Measurements from ENCODE around the gene BST2.

The BST2 gene, protein sequence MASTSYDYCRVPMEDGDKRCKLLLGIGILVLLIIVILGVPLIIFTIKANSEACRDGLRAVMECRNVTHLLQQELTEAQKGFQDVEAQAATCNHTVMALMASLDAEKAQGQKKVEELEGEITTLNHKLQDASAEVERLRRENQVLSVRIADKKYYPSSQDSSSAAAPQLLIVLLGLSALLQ

DNA sequence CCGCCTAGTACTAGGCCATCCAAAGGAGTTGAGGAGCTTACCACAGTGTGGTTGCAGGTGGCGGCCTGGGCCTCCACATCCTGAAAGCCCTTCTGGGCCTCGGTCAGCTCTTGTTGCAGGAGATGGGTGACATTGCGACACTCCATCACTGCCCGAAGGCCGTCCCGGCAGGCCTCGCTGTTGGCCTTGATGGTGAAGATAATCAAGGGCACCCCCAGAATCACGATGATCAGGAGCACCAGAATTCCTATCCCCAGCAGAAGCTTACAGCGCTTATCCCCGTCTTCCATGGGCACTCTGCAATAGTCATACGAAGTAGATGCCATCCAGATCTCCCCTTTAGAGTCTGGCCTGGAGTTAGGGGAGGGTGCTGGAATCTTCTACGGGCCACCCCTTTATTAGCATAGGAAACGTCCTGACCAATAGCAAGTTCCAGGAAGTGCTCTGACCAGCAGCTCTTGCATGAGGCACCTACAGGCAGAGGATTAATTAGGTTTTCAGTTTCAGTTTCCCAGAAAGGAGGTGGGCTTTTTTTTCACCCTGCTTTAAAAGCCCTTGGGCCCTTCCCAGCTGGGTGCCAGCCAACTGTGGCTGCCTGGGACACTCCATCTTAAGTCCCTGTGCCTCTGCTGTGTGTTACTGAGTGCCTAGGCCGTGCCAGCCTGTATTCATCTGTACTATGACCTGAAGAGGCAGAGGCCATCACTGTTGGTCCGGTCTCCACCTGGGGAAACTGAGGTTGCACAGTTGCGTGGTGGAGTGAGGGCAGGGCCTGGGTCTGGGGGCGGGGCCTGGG lies at the start of gene BST2:
Gene BST2 (minus strand): TSS at position 381 of the 796 bp plus-strand sequence. CDS start 55 bp downstream, at position 326.
- DNase-seq (ENCODE audit: low spot score) = peak; percentile 62

DNA sequence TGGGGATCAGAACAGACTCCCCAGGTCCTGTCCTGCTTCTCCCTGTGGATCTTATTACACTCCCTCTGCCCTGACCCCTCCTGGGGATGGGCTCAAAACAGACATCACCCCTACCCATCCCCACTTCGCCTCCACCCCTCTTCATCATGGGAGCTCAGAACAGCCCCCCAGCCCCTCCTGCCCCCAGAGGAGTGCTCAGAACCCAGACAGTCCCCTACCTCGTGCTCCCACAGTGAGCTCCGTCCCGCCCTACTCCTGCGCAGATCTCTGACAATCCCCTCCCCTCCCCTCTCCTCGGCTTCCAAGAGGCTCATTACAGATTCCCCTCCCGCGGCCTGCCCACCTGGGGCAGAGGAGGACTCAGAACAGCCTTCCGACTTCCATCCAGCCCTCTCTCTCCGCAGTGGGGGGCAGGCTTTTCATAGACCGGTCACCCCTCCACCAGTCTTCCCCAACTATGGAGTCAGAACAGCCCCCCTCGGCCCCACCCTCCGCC lies 49.2 kb upstream of the BST2 start:
- DNase-seq (ENCODE audit: low spot score) = no peak

DNA sequence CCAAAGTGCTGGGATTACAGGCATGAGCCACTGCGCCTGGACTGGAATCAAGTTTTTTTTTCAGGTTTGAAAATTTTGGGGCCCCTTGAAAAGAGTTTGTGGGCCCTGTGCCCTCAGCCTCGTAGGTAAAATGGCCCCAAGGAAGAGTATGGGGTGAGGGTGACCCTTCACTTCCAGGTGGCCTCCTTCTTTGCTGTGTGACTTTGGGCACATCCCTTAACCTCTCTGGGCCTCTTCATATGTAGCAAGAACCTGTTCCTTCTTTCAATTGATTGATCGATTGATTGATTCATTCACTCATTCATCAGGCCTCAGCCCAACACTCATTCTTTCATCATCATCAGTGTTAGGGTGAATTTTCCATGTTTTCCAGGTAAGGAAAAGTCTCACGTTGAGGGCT lies 46.4 kb upstream of the BST2 start:
- DNase-seq (ENCODE audit: low spot score) = no peak

DNA sequence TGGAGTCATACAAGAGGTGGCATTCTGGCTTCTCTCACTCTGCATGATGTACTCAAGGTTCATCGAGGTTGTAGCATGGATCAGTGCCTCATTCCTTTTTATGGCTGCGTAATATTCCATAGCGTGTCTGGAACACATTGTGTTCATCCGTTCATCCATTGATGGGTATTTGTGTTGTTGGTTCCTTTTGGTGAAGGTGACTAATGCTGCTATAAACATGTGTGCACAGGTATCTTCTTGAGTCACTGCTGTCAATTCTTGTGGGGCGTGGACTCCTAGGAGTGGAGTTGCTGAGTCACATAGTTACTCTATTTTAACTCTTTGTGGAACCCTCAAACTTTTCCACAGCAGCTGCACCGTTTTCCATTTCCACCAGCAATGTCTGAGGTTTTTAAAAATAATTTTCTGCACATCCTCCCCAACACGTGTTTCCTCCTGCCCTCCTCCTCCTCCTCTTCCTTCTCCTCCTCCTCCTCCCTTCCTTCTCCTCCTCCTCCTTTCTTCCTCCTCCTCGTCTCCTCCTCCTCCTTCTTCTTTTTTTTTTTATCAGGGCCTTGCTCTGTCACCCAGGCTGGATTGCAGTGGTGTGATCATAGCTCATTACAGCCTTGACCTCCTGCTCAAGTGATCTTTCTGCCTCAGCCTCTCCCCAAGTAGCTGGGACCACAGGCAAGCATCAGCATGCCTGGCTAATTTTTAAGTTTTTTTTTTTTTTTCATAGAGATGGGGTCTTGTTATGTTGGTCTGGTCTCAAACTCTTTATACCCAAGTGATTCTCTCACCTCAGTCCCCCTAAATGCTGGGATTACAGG lies 45.0 kb upstream of the BST2 start:
- no peak for DNase-seq (ENCODE audit: low spot score)

DNA sequence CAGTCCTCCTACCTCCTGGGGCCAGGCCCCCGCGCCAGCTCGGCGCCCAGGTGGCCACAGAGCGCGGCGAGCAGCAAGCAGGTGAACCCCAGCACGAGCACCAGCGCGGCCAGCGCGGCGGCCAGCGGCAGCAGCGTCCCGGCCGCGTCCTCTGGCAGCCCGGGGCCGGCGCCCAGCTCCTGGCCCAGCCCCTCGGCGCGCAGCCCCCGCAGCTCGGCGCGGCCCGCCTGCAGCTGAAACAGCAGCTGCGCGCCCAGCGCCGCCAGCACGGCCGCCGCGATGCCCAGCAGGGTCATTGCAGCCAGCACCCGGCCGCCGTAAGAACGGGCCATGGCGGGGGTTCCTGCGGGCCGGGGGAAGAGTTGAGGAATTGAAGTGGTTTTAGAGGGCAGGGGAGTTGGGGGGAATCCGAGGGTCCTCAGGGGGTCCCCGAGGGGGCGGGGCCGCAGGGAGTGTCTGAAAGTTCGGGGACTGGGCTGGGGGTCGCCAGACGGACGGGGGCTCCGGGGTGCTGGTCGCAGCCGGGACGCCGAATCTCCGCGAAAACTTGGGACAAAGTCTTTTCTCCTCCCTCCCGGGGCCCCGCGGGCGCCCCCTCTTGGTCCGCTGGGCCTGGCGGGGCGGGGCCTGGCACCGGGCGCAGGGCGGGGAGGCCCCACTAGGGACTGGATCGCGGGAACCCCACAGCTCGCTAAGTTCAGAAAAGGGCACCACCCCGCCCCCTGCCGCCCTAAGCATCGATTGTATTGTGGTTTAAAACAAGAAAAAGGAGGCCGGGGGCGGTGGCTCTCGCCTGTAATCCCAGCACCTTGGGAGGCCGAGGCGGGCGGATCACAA lies 42.9 kb upstream of the BST2 start, which contains the start of gene TMEM221:
Gene TMEM221 (minus strand): TSS at position 538 of the 837 bp plus-strand sequence. CDS start 206 bp downstream, at position 332.
- DNase-seq (ENCODE audit: low spot score) = peak; percentile 81

DNA sequence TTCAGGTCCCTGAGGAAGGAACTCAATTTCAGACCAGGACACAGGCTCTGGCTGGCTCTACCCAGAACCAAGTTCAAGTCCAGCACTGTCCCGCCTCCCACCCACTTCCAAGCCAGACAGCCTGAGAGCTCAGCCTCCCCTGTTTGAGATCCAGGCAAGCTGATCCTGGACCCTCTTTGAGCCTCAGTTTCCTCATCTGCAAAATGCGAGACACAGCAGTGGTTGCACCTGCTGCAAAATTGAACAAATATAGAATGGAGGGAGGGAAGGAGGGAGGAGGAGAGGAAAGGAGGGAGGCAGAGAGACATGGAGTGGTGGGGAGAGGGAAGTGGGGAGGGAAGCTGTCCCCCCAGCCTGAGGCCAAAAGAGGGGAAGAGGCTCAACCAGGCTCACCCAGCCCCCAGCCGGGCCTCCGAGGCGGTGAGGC lies 42.3 kb upstream of the BST2 start:
- no peak for DNase-seq (ENCODE audit: low spot score)

DNA sequence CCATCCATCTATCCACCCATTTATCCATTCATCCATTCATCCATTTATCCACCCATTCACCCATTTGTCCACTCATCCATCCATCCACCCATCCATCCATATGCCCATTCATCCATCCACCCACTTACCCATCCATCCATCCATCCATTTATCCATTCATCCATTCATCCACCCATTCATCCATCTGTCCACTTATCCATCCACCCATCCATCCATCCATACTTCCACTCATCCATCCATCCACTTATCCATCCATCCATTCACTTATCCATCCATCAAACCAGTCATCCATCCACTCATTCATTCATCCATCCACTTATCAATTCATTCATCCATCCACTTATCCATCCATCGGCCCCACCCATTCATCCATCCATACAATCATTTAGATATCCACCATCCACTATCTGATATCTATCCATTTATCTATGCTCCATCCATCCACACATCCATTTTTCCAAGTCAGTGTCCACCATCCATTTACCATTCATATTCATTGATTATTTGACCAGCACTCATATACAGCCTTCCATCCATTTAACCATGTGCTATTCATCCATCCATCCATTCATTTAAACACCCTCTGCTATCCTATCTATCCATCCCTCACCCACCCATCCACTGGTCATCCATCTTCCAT lies 40.2 kb upstream of the BST2 start:
- no peak for DNase-seq (ENCODE audit: low spot score)

DNA sequence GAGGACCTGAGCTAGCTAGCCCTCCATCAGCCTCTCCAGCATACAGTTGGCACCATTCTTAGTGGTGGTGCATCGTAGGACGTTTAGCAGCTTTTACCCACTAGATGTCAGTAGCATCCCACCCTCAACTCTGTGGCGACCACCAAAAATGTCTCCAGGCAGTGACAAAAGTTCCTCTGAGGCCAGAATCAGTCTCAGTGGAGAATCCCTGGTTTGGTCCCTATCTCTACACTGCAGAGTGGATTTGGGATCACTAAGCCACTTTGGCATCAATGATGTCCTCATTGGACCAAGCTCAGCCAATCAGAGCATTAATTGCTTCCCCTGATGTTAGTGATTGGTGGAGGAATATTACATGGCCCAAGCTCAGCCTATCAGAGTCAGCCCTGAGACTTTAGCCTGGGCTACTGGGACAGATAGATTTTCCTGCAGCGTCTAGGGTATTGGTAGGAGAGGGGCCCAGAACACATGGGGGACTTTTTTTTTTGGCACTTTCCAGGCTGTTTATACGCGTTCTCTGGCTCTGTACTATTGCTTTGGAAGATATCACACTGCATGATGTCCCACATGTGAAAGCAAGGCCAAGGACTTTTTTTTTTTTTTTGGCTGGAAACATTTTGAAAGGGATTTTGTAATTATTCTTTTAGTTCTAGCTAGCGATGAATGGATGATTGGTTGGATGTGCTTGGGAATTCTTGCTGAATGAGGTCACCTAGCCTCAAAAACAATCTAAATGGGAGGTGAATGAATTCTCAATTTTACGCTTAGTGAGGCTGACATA lies 36.0 kb upstream of the BST2 start:
- peak; percentile 55 for DNase-seq (ENCODE audit: low spot score)

DNA sequence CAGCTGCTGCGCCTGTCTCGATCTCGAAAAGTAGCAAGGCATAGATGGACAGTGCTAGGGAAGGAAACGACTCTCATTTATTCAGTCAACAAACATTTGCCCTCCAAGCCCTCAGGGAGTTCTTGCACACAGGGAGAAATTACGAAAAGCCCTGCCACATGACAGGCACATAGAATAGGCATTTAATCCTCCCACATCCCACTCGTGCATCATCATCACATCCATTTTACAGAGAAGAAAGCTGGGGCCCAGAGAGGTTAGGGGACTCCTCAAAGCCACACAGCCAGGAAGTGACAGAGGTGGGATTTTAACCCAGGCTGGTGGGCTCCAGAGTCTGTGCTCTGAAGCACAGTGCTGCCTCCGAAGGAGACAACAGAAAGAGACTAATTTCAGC lies 31.4 kb upstream of the BST2 start:
- no peak for DNase-seq (ENCODE audit: low spot score)

DNA sequence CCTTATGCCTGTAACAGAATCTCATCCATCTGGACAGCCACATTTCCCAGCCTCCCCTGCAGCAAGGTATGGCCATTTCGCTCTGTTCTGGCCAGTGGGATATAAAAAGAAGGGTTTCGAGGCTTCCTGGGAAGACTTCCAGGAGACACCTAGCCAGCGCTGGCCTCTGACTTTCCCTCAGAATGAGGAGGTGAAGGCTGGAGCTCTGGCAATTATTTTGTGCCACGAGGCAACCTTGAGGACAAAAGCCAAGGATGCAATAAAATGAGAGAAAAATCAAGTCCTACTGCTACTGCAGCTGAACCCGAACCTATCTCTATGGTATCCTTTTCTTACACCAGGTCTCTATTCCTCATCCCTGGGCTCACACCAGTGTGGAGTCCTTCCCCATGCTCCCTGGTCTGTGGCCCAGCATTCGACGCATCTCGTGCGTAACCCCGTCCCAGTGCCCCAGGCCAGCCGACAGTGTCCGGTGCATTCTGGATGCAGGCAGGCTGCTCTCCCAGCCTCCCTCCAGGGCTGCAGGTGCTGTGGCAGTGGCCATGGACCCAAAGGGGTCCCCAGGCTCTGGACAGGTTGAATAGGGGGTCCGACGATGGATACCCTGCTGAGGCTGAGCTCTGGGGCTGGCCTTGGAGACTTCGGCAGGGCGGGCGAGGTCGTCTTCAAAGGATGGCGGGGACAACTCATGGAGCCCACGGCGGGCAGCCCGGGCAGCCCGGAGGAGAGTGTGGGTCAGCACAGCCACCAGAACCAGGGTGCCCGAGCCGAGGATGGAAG lies 30.9 kb upstream of the BST2 start:
- DNase-seq (ENCODE audit: low spot score) = no peak

DNA sequence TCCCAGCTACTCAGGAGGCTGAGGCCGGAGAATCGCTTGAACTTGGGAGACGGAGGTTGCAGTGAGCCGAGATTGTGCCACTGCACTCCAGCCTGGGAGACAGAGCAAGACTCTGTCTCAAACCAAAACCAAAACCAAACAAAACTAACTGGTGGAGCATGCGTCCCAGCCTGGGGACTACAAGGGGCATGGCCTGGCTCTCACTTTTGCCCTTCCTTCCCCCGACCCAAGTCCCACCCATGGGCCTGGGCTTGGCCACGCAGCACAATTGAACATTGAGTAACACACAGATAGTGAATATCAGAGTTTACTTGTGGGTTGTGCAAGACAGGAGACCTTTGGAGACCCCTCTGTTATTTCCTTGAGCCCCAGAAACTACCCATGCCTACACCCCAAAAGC lies 29.8 kb upstream of the BST2 start:
- no peak for DNase-seq (ENCODE audit: low spot score)

DNA sequence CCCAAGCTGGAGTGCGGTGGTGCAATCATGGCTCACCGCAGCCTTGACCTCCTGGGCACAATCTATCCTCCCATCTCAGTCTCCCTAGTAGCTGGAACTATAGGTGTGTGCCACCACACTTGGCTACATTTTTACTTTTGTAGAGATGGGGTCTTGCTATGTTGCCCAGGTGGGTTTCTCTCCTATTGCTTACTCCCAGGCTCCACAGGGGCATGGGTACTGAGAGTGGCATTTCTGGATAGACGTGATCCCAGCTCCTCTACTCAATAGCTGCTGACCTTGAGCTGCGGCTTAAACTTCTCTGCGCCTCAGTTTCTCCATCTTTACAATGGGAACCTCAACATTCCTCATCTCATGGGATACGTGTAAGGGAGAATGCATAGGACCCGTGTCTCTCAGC lies 26.0 kb upstream of the BST2 start:
- no peak for DNase-seq (ENCODE audit: low spot score)

DNA sequence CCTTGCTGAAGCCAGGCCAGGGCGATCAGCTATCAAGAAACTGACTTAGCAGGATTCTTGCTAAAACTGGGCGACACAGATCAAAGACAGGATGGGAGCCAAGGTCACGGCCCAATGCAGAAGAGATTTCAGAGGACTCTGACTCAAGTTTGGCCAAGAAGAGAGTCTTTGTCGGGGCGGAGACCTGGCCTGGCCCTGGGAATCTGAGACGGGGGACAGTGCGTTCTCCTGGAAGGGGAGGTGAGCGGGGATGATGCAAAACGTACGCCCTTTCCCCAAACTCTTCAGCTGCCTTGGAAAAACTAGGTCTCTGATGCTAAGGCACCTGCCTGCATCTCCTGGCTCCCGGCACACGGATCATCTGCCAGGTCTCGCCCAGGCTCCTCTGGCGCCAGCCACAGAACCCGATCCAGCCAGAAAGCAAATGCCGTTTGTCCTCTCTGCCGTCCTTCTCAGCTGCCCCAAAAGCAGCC lies 24.2 kb upstream of the BST2 start:
- no peak for DNase-seq (ENCODE audit: low spot score)

DNA sequence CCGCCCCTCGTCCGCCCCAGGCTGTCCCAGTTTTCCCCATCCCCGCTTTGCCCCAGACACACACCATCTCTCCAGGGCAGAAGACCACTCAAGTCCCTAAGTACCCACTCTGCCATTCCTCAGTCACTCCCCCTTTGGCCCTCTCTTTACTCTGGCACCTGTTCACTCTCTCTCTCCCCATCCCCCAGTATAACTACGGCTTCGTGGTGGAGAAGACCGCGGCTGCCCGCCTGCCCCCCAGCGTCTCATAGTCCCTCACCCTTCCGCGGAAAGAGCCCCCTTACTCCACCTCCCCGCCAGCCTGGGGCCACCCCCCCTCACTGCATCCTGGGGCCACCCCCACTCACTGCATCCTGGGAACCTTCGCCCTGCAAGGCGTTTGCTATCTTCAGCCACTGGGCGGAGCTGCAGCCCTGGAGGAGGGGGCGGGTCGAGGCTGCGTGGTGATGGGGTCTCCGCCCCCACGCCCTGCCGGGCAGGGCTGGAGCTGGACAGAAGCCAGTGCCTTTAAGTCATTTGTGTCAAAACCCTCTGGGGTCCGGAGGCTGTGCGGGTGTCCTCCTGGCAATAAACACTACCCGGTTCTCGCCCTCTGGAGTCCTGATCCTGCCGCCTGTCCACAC lies 19.4 kb upstream of the BST2 start:
- peak; percentile 57 for DNase-seq (ENCODE audit: low spot score)

DNA sequence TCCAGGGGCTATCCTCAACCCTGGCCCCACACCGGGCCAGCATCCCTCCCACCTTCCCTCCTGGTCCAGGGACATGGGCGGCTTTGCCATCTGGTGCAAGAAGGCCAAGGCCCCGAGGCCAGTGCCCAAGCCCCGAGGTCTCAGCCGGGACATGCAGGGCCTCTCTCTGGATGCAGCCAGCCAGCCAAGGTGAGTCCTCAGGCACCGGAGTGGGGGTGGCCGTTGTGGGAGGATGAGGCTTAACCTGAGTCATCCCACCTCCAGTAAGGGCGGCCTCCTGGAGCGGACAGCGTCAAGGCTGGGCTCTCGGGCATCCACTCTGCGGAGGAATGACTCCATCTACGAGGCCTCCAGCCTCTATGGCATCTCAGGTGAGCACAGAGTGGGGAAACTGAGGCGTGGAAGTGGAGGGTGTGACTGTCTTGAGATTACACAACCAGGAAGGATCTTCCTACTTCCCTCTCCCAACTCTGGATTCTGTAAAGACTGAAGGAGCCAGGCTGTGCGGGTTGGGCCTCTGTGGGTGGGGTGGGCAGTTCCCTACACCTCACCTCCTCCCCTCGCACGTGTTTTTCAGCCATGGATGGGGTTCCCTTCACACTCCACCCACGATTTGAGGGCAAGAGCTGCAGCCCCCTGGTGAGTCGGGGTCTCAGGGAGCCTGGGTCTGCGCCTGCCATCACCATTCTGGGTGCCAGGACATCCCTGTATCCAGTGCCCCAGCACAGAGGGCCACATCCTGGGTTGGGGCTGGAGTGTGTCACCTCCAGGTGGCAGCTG lies 18.2 kb upstream of the BST2 start:
- no peak for DNase-seq (ENCODE audit: low spot score)

DNA sequence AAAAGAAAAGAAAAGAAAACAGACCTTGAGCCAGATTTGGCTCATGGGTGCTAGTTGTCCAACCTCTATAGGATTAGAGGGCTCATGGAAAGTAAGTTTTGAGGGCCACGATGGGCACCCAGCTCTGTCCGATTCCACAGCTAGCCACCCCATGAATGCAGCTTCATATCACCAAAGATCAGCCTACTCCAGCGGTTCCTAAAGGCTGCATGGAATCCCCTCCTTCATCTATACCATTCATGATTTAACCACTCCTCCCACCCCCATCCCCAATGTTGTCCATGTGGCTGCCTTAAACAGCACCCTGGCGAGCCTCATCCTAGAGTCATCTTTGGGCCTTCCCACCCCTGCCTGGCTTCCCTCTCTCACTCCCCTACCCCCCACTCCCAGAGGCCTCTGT lies 16.5 kb upstream of the BST2 start:
- no peak for DNase-seq (ENCODE audit: low spot score)

DNA sequence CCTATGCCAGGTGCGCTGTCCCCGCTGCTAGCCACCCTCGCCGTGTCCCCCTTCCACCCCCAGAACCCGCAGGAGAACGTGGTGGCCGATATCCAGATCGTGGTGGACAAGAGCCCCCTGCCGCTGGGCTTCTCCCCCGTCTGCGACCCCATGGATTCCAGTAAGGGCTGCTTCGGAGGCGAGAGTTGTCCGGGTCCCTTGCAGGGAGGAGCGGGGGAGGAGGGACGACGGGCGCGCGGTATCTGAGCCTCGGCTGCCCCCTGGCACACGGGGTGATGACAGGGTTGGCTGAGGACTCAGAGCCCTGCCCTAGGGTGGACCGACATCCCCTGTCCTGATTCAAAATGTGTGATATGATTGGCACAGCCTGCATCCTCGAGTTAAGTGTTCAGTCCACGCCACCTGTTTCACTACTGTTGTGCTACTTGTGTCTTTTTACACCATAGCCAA lies 15.1 kb upstream of the BST2 start:
- DNase-seq (ENCODE audit: low spot score) = peak; percentile 41
